Dedifferentiated amniotic fluid mesenchymal stem cell (primary cell): ENCODE data around the gene ARHGEF25.
"Not testable (repeated sequence)": the region's sequence is repeated elsewhere in the genome, so short reads cannot be mapped to it uniquely, and the experiment has no call there.

Experiments used
- DNase-seq: peaks from one replicate; pipeline ENCODE4 v3.0.0-alpha.2; 2016; ENCODE audit errors: extremely low spot score

The ARHGEF25 gene

GRCh38 chr12:57585156-57585555 lies 26.1 kb upstream of the ARHGEF25 start:
- DNase-seq: no peak

DNA sequence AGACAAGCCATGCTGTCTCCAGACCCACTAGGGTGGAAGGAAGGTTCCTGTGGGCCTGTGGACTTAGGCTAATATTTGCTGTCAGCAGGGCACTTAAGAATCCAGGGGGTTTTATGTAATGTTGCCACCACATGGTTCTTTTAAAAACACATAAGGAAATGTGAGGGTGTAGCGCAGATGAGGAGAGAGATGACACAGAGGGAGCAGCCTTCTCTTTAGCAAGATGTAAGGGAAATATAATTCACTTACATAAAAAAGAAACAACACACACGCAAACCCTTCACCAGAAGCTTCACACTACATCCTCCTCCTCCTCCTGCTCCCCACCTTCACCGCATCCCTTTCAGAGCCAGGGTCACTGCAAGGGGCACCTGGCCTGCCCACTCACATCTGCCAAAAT lies 25.1 kb upstream of the ARHGEF25 start:
- DNase-seq: no peak

- DNase-seq: no peak
Observed at GRCh38 chr12:57586832-57587429, 24.3 kb upstream of the ARHGEF25 start.

DNA sequence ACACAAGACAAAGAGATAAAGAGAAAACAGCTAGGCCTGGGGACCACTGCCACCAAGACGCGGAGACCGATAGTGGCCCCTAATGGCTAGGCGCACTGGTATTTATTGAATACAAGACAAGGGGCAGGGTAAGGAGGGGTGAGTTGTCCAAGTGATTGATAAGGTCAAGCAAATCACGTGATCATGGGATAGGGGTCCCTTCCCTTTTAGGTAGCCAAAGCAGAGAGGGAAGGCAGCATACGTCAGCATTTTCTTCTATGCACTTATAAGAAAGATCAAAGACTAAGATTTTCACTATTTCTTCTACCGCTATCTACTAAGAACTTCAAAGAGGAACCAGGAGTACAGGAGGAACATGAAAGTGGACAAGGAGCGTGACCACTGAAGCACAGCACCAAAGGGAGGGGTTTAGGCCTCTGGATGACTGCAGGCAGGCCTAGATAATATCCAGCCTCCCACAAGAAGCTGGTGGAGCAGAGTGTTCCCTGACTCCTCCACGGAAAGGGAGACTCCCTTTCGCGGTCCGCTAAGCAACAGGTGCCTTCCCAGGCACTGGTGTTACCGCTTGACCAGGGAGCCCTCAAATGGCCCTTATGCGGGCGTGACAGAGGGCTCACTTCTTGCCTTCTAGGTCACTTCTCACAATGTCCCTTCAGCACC lies 22.2 kb upstream of the ARHGEF25 start:
- DNase-seq: not testable (repeated sequence)

DNA sequence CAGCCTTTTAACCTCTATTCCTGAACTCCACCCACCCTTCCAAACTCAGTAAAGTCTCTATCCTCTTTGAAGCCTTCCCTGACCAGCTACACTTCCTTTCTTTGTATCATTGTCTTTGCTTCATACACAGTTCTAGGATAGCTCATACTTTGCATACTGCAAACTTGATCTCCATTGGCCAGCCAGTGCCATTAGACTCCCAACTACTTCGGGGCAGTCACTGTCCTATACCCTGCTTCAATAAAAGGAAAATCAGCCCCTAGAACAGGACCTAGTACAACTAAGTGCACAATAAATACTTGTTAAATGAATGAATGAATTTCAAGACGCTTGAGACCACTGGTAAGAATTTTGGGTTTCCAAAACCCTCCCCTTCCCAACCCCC lies 20.8 kb upstream of the ARHGEF25 start:
- DNase-seq: no peak

DNA sequence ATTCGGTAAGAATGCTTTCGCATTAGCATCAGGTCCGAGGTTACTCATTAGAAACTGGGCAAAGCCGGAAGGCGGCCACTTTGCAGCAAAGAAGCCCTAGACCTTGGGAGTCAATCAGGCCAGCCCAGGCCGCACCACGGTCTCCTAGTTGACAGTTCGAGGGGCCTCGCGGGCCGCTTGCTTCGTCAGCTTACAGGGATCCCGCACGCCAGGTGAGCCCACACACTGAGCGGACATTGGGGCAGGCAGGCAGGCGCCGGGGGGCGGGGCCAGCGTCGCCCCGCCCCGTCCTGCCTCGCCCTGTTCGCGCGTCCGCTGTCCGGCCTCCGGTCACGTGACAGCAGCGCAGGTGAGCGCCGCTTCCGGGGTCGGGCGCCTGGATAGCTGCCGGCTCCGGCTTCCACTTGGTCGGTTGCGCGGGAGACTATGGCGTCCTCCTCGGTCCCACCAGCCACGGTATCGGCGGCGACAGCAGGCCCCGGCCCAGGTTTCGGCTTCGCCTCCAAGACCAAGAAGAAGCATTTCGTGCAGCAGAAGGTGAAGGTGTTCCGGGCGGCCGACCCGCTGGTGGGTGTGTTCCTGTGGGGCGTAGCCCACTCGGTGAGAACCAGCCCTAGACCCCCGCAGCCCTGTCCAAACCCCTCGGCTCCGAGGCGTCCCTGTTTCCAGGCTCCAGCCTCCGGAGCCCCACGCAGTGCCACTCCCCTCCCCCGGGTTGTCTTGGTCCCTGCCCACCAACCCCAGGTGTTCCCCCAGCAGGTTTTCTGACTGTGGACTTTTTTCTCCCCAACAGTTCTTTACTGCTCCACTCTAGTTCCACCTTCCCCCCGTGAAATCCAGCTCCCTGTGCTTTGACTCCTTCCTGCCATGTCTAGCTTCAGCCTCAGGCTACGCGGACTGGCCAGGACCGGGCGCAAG lies 20.1 kb upstream of the ARHGEF25 start, which contains the start of gene PIP4K2C:
Gene PIP4K2C (plus strand): TSS at position 329 of the 918 bp plus-strand sequence. CDS start 98 bp downstream, at position 427.
- DNase-seq: no peak

GRCh38 chr12:57591782-57592325 lies 19.4 kb upstream of the ARHGEF25 start:
- no peak for DNase-seq

GRCh38 chr12:57592551-57593165 lies 18.6 kb upstream of the ARHGEF25 start:
- no peak for DNase-seq

GRCh38 chr12:57593187-57593586 lies 18.0 kb upstream of the ARHGEF25 start:
- DNase-seq: no peak

DNA sequence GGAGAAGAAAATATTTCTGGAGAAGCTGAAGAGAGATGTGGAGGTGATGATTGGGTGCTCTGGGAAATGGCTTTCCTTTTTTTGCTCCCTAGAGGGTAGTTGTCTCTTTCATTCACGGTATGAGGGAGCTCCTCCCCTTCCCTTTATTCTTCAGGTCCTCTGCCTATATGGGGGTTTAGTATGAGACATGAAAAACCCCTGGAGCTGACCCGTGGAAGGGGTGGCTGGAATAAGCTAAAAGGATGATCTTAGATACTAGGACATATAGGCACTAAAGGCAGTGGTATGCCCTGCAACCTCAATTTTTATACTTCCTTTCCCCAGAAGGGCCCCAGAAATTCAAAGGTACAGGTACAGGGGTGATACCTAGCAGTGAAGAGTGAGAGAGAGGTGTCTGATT lies 10.8 kb upstream of the ARHGEF25 start:
- DNase-seq: no peak

DNA sequence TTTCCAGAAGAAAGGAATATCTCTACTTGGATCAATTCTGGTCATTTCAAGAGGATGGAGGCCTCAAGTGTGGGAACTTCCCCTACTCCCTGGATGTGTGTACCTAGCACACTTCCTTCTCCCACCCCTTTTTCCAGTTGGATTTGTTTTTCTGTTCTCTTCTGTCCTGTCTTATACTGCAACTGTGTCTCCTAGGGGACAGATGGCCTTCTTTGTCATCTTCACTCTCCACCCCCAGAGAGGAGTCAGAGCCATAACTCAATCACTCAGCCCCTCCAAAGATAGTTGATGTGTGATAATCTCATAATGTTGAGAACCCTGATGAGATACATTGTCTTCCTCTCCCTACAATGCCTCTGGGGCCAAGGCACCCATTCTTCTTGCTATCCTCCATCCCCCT lies 8.7 kb upstream of the ARHGEF25 start:
- DNase-seq: no peak

DNA sequence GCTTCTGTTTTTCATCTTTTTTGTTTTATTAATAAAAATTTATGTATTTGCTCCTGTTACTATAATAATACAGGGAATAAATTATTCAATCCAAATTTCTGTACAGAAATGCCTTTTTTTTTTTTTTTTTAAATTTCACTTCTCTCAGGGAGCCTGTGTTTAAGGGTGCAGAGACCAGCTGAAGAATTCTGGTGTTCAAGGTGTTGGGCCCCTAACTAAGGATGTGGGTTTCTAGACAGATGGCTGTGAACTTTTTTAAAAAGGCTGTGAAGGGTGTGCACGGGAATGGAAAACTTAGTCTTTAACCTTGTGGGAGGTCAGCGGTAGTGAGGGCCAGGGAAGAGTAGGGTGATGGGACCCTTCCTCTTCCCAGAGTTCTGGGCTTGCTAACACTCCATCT lies 7.9 kb upstream of the ARHGEF25 start:
- DNase-seq: no peak

- peak; percentile 45 for DNase-seq
Observed at GRCh38 chr12:57603815-57604453, 7.3 kb upstream of the ARHGEF25 start.

DNA sequence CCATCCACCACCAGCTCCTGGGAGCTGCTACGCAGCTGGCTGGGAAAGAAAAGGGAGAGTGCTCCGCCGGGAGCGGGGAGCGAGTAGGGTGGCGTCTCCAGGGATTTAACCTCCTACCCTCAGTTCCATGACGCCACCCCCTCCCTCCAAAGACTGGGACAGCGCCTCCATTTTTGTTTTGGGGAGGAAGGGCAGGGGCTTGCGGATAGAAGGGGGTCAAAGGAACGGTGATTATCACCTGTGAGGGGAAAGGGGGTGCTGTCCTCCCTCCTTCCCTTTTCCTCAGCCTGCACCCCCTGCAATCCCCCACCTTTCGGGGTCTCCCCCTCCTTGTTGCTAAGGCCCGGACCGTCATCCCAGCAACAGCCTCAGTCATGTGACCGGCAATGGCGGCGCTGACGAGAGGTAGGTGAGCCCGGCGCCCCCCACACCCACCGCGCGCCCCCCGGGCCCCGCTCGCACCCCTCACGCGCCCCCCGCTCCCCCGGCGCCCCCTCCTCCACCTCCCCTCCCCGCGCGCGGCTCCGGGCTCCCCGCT lies 6.7 kb upstream of the ARHGEF25 start, which contains the start of gene DTX3:
Gene DTX3 (plus strand): TSS at position 371 of the 538 bp plus-strand sequence. CDS start 1,694 bp downstream, outside the sequence.
- no peak for DNase-seq

- DNase-seq: no peak
Observed at GRCh38 chr12:57604992-57605810, 6.0 kb upstream of the ARHGEF25 start.

- DNase-seq: no peak
Observed at GRCh38 chr12:57605811-57606311, 5.4 kb upstream of the ARHGEF25 start.

DNA sequence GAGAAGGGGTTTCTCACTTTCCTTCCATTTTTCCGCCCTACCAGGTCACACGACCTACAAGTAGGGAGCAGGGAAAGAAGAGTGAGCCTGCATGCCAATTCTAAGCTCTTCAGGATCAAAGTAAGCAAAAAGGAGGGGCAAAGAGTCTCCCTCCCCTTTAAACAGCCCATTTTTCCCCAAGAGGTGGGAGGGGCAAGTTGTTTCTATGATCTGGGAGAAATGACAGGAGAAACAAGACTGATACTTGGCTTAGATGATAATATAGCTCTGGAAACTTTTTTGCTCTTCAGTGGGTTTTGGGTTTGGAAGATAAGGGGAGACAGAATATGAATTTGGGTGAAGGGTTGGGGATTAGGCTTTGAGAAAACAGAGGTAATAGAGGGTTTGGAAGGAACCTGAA lies 4.8 kb upstream of the ARHGEF25 start:
- no peak for DNase-seq

DNA sequence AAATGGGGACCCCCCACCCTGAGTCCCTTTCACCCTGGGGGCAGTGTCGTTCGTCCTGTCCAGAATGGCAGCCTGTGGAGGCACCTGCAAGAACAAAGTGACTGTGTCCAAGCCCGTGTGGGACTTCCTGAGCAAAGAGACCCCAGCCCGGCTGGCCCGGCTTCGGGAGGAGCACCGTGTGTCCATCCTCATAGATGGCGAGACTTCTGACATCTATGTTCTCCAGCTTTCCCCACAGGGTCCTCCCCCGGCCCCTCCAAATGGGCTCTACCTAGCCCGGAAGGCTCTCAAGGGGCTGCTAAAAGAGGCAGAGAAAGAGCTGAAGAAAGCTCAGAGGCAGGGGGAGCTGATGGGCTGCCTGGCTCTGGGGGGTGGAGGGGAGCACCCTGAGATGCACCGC lies 4.4 kb upstream of the ARHGEF25 start:
- no peak for DNase-seq

DNA sequence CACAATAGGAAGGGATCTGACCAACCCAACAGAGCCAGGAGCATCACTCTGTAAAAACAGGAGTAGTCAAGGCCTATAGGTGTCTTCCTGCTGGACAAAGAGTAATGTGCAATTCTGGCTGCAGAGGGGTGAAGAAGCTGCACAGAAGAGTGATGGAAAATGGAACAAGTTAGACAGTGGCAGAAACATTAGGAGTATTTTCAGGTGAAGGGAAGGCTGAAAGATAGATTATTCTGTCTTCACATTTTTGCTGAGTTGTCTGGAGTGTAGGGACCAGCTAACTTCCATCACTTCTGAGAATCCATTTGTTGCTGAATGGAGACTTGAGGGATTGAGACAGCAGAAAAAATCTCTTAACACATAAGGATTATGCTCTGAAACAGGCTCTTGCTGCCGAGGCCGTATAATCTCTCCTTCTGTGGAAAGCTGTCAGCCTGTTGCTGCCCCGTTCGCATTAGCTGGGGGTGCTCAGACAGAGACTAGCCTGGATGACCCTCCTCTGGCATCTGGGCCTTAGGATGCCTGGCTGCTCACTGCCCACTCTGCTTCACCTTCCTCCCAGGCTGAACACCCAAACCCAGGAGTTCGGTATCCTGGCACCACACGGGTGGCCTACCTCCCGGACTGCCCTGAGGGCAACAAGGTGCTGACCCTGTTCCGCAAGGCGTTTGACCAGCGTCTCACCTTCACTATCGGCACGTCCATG lies 3.1 kb upstream of the ARHGEF25 start:
- DNase-seq: no peak
